ENCODE data around the gene HELZ. TPM values are rescaled to one million over a fixed set of nuclear protein-coding genes. Genes with fewer than 3 reads are reported as not detected.

The HELZ gene
- polyA plus RNA-seq, 1 experiment, result 8.4 TPM

DNA sequence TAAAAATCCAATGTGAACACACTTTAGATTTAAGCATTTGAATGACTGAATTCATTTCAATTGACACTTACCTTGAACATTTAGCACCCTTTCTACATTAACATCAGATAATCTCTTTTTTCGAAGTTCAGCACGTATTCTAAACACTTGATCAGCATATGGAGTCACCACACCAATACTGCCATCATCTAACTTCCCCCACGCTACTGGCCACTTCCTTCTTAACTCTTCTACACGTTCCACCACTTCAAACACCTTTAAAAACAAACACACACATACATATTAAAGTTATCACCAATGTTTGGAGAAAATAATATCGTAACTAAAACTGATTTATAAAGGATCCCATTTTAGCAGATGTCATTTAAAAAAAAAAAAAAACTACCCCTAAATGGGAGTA is 107.1 kb downstream of the HELZ start:
- DNase-seq (ENCODE audit: low read depth), result no peak
- CTCF ChIA-PET, result no interaction called here

DNA sequence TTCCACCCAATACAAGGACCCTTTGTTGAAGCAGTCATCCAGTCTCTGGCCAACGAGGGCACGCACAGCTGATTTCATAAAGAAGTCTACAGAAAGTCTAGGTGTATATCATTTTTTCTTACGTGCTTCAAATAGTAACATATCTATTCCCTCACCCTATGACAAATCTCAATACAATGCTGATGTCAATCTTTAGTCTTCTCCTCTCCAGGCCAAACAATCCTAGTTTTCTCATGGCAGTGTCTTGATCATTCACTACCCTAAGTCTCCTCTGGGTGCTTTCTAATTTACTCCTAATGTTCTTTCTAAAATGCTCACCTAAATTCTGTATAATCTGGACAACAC is 108.0 kb downstream of the HELZ start:
- H3K27me3 ChIP-seq (ENCODE audit: control insufficient read depth, insufficient read depth, low read length), result no peaks in the 10 kb centered on the region
- DNase-seq (ENCODE audit: low read depth), result no peak
- TF ChIP-seq, protein P1, sequence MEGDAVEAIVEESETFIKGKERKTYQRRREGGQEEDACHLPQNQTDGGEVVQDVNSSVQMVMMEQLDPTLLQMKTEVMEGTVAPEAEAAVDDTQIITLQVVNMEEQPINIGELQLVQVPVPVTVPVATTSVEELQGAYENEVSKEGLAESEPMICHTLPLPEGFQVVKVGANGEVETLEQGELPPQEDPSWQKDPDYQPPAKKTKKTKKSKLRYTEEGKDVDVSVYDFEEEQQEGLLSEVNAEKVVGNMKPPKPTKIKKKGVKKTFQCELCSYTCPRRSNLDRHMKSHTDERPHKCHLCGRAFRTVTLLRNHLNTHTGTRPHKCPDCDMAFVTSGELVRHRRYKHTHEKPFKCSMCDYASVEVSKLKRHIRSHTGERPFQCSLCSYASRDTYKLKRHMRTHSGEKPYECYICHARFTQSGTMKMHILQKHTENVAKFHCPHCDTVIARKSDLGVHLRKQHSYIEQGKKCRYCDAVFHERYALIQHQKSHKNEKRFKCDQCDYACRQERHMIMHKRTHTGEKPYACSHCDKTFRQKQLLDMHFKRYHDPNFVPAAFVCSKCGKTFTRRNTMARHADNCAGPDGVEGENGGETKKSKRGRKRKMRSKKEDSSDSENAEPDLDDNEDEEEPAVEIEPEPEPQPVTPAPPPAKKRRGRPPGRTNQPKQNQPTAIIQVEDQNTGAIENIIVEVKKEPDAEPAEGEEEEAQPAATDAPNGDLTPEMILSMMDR (IDR thresholded peaks at IDR 0.05; ENCODE audit: insufficient read depth, low read depth, low read length), result no peak

More for the DNA sequence above, 107.1 kb downstream of the HELZ start:
- TF ChIP-seq, protein P1 (IDR thresholded peaks at IDR 0.05; ENCODE audit: insufficient read depth, low read depth, low read length), result no peak
- Histone ChIP-seq H3K4me3 (ENCODE audit: low read depth, low read length) (no peak overlapping the region), H3K27me3 (ENCODE audit: control insufficient read depth, insufficient read depth, low read length) (no peaks in the 10 kb centered on the region), H3K36me3 (ENCODE audit: control insufficient read depth, insufficient read depth, low read length) (no peaks in the 10 kb centered on the region; the same call in 1 of the 2 replicates)
- POLR2A ChIA-PET, result no interaction called here

DNA sequence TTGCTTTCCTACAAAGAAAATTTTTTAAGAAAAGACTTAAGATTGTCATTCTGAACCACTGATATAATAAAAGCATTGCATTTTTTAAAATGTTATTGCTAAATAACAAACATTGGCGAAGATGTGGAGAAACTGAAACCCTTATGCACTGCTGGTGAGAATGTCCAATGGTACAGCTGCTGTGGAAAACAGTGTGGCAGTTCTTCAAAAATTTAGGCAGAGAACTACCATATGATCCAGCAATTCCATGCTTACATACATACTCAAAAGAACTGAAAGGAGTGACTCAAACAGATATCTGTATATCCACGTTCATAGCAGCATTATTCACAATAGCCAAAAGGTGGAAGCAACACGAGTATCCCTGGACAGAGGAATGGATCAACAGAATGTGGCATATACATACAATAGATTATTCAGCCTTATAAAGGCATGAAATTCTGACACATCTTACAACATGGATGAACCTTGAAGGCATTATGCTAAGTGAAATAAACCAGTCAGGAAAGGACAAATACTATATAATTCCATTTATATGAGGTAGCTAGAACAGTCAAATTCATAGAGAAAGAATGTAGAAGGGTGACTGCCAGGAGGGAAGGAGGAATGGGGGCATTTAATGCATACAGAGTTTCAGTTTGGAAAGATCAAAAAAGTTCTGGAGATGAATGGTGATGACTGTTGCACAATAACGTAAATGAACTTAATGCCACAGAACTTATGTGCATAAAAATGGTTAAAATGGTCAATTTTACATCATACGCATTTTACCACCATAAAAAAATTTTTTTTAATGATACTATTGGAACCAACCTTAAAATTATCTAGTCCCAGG is 108.6 kb downstream of the HELZ start:
- no peak for DNase-seq (ENCODE audit: low read depth)
- Histone ChIP-seq H3K36me3 (ENCODE audit: control insufficient read depth, insufficient read depth, low read length) (no peaks in the 10 kb centered on the region; the same call in 1 of the 2 replicates), H3K27me3 (ENCODE audit: control insufficient read depth, insufficient read depth, low read length) (no peaks in the 10 kb centered on the region), H3K4me3 (ENCODE audit: low read depth, low read length) (no peak overlapping the region)
- TF ChIP-seq, protein P1 (IDR thresholded peaks at IDR 0.05; ENCODE audit: insufficient read depth, low read depth, low read length), result no peak
- CTCF ChIA-PET, result no interaction called here
- POLR2A ChIA-PET, result no interaction called here

More for the DNA sequence above, 108.0 kb downstream of the HELZ start:
- ChIA-PET CTCF (no interaction called here), POLR2A (no interaction called here)
- no peaks in the 10 kb centered on the region; the same call in 1 of the 2 replicates for H3K36me3 ChIP-seq (ENCODE audit: control insufficient read depth, insufficient read depth, low read length)
- no peak overlapping the region for H3K4me3 ChIP-seq (ENCODE audit: low read depth, low read length)

DNA sequence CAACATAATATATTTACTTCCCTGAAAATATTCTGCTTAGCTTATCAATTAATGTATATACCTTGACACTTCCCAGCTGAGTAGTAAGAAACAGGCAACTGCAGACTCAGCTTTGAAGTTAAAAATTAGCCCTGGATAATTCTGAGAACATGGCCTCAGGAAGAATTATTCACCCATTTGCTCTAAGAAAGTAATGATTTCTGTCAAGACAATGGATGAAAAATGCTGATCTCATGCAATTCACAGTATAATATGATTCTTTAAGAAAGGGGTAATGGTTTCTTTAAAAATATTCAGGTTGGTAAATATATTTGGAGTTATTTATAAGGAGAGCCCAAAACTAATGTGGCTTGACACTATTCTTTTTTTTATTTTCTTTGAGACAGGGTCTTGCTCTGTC is 111.8 kb downstream of the HELZ start:
- Histone ChIP-seq H3K36me3 (ENCODE audit: control insufficient read depth, insufficient read depth, low read length) (no peaks in the 10 kb centered on the region), H3K4me3 (ENCODE audit: low read depth, low read length) (no peak overlapping the region), H3K27me3 (ENCODE audit: control insufficient read depth, insufficient read depth, low read length) (no peaks in the 10 kb centered on the region)
- TF ChIP-seq, protein P1 (IDR thresholded peaks at IDR 0.05; ENCODE audit: insufficient read depth, low read depth, low read length), result no peak
- ChIA-PET CTCF (interaction anchor here (0.6 to 1.3 kb wide), 3 partner anchors 20 to 57 kb away, joined by 3 read pairs; no protein-coding TSS in a partner anchor), POLR2A (no interaction called here)
- DNase-seq (ENCODE audit: low read depth), result no peak

DNA sequence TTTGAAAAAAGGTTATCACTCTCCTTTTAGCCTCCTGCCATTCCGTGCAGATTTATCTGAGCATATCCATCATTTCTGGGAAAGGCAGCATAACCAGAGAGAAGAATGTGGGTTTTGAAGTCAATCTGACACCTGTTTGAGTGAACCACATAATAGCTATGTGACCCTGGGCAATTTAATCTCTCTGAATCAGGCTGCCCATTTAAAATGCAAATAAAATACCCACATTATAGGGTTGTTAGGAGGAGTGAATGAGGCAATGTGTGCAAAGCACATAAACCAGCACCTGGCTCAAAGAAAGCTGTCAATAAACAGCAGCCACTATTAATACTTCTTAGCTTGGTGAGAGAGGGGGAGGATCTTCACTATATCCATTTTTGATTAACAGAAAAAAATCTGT is 112.6 kb downstream of the HELZ start:
- POLR2A ChIA-PET, result no interaction called here
- CTCF ChIA-PET, result interaction anchor here (0.7 to 1.3 kb wide), 2 partner anchors 21 to 56 kb away, joined by 3 read pairs; no protein-coding TSS in a partner anchor
- Histone ChIP-seq H3K36me3 (ENCODE audit: control insufficient read depth, insufficient read depth, low read length) (peaks cover 1% of the 10 kb centered on the region; the same call in 1 of the 2 replicates), H3K4me3 (ENCODE audit: low read depth, low read length) (no peak overlapping the region), H3K27me3 (ENCODE audit: control insufficient read depth, insufficient read depth, low read length) (no peaks in the 10 kb centered on the region)
- DNase-seq (ENCODE audit: low read depth), result no peak
- TF ChIP-seq, protein P1 (IDR thresholded peaks at IDR 0.05; ENCODE audit: insufficient read depth, low read depth, low read length), result no peak
